ENCODE results near the gene CES3. TPM values are rescaled to one million over a fixed set of nuclear protein-coding genes. Genes with fewer than 3 reads are reported as not detected.
"Not testable (repeated sequence)": the region's sequence is repeated elsewhere in the genome, so short reads cannot be mapped to it uniquely, and the experiment has no call there.

The CES3 gene
- total RNA-seq, 1 donor from 2014 or later, result 0.12 TPM

GRCh38 chr16:66950971-66951790 lies 9.9 kb upstream of the CES3 start:
- H3K27ac Mint-ChIP-seq (ENCODE audit: unreplicated experiment), result no peak overlapping the region
- peaks cover 8% of the 10 kb centered on the region for H3K9me3 Mint-ChIP-seq (ENCODE audit: low read depth)
- TF ChIP-seq CTCF (IDR thresholded peaks at IDR 0.05), result no peak
- H3K4me3 Mint-ChIP-seq (ENCODE audit: unreplicated experiment), result no peak overlapping the region
- DNase-seq (ENCODE audit: low spot score), result no peak
- H3K27me3 Mint-ChIP-seq (ENCODE audit: low read depth), result peaks cover 2% of the 10 kb centered on the region
- peaks cover 2% of the 10 kb centered on the region for H3K4me1 Mint-ChIP-seq (ENCODE audit: low read depth)
- no peaks in the 10 kb centered on the region for H3K36me3 Mint-ChIP-seq (ENCODE audit: low read depth)

DNA sequence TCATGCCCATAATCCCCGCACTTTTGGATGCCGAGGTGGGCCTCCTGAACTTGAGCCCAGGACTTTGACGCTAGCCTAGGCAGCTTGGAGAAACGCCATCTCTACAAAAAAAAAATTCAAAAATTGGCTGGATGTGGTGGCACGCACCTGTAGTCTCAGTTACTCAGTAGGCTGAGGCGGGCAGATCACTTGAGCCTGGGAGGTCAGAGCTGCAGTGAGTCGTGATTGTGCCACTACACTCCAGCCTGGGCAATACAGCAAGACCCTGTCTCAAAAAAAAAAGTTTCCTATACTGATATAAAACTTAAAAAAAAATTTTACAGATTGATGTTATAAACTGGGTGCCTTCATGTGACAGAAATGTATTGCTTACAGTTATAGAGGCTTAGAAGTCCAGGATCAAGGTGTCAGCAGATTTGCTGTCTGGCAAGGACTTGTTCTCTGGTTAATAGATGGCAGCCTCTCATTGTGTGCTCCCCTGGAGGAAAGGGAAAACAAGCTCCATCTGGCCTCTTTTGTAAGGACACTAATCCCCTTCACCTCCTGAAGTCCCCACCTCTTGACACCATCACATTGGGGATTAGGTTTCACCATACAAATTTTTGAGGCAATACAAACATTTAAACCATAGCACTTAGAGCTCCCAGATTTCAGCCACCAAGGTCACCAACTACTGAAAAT lies 8.5 kb upstream of the CES3 start:
- Mint-ChIP-seq H3K27ac (ENCODE audit: unreplicated experiment) (no peak overlapping the region), H3K4me3 (ENCODE audit: unreplicated experiment) (no peak overlapping the region), H3K4me1 (ENCODE audit: low read depth) (no peaks in the 10 kb centered on the region), H3K36me3 (ENCODE audit: low read depth) (no peaks in the 10 kb centered on the region), H3K27me3 (ENCODE audit: low read depth) (peaks cover 3% of the 10 kb centered on the region), H3K9me3 (ENCODE audit: low read depth) (peaks cover 8% of the 10 kb centered on the region)
- no peak for TF ChIP-seq CTCF (IDR thresholded peaks at IDR 0.05)
- no peak for DNase-seq (ENCODE audit: low spot score)

GRCh38 chr16:66953462-66954096 lies 7.5 kb upstream of the CES3 start:
- Mint-ChIP-seq H3K27me3 (ENCODE audit: low read depth) (peaks cover 13% of the 10 kb centered on the region), H3K4me3 (ENCODE audit: unreplicated experiment) (no peak overlapping the region), H3K9me3 (ENCODE audit: low read depth) (peaks cover 8% of the 10 kb centered on the region), H3K27ac (ENCODE audit: unreplicated experiment) (no peak overlapping the region), H3K4me1 (ENCODE audit: low read depth) (no peaks in the 10 kb centered on the region), H3K36me3 (ENCODE audit: low read depth) (no peaks in the 10 kb centered on the region)
- TF ChIP-seq CTCF (IDR thresholded peaks at IDR 0.05), result no peak
- no peak for DNase-seq (ENCODE audit: low spot score)

GRCh38 chr16:66954097-66954659 lies 6.9 kb upstream of the CES3 start:
- Mint-ChIP-seq H3K4me3 (ENCODE audit: unreplicated experiment) (no peak overlapping the region), H3K36me3 (ENCODE audit: low read depth) (no peaks in the 10 kb centered on the region), H3K27ac (ENCODE audit: unreplicated experiment) (no peak overlapping the region), H3K27me3 (ENCODE audit: low read depth) (peaks cover 19% of the 10 kb centered on the region), H3K9me3 (ENCODE audit: low read depth) (peaks cover 8% of the 10 kb centered on the region), H3K4me1 (ENCODE audit: low read depth) (no peaks in the 10 kb centered on the region)
- TF ChIP-seq CTCF (IDR thresholded peaks at IDR 0.05), result peak; percentile 91
- DNase-seq (ENCODE audit: low spot score), result no peak

DNA sequence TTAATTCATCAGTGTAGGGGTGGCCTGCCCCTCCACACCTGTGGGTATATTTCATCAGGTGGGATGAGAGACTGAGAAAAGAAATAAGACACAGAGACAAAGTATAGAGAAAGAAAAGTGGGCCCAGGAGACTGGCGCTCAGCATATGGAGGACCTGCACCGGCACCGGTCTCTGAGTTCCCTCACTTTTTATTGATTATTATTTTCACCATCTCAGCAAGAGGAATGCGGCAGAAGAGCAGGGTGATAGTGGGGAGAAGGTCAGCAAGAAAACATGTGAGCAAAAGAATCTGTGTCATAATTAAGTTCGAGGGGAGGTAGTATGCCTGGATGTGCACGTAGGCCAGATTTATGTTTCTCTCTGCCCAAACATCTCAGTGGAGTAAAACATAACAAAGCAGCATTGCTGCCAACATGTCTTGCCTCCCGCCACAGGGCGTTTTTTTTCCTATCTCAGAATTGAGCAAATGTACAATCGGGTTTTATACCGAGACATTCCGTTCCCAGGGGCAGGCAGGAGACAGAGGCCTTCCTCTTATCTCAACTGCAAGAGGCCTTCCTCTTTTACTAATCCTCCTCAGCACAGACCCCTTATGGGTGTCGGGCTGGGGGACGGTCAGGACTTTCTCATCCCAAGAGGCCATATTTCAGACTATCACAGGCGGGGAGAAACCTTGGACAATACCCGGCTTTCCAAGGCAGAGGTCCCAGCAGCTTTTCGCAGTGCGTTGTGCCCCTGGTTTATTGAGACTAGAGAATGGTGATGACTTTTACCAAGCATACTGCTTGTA lies 5.5 kb upstream of the CES3 start:
- peaks cover 20% of the 10 kb centered on the region for H3K27me3 Mint-ChIP-seq (ENCODE audit: low read depth)
- not testable (repeated sequence) for H3K9me3 Mint-ChIP-seq (ENCODE audit: low read depth); H3K27ac Mint-ChIP-seq (ENCODE audit: unreplicated experiment); H3K4me3 Mint-ChIP-seq (ENCODE audit: unreplicated experiment); DNase-seq (ENCODE audit: low spot score); H3K36me3 Mint-ChIP-seq (ENCODE audit: low read depth); H3K4me1 Mint-ChIP-seq (ENCODE audit: low read depth)

DNA sequence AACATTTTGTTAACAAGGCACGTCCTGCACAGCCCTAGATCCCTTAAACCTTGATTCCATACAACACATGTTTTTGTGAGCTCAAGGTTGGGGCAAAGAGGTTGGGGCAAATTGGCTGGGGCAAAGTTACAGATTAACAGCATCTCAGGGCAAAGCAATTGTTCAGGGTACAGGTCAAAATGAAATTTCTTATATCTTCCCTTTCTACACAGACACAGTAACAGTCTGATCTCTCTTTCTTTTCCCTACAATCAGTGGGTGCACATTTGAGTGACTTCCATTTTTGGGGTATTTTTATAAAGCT lies 5.0 kb upstream of the CES3 start:
- not testable (repeated sequence) for DNase-seq (ENCODE audit: low spot score); H3K9me3 Mint-ChIP-seq (ENCODE audit: low read depth); H3K4me1 Mint-ChIP-seq (ENCODE audit: low read depth); H3K27ac Mint-ChIP-seq (ENCODE audit: unreplicated experiment); H3K4me3 Mint-ChIP-seq (ENCODE audit: unreplicated experiment); H3K36me3 Mint-ChIP-seq (ENCODE audit: low read depth)
- H3K27me3 Mint-ChIP-seq (ENCODE audit: low read depth), result peaks cover 20% of the 10 kb centered on the region
